SK-MEL-5 (cell line): ENCODE data around the gene SBF2. TPM values are rescaled to one million over a fixed set of nuclear protein-coding genes. Genes with fewer than 3 reads are reported as not detected.
A peak's percentile ranks its signal among the peaks of the same experiment; 100 is the strongest.

Experiments used
- DNase-seq: peaks from one replicate; pipeline ENCODE4 v3.0.0-alpha.2; 2016; ENCODE audit warnings: low read depth, low spot score
- in situ Hi-C: cut with HindIII; loops from 2 replicates; pipeline ENCODE4 v1.10.0; 2016; ENCODE audit warnings: low sequenced_read_pairs, high pct_unique_total_duplicates, low pct_unique_long_range_greater_than_20kb
- total RNA-seq: library from RNA; depleted of rRNA; stranded (reverse); fragments of >200 nt; shearing (Covaris generic); gene quantifications from 2 replicates; pipeline ENCODE4 v1.2.3, GENCODE V29; 2014

SBF2 gene
- total RNA-seq, 1 experiment from 2014 or later: 29.6 TPM

DNA sequence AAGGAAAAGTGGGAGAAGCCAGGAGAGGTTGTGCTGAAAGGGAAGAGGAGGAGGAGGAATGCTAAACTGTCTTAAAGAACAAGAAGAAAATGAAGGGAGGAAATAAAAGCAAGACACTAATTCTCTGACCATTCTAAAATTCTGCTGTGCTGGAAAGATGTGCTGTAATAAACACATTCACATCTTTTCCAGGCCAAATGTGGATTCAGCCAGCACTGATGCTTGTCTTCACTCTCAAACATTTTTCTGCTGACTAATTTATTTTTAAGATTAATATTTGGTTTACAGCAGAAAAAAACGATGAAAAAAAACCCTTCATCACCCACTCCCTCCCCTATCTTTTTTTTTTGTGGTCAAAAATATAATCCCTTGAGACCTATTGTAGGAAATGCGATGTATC lies 406.5 kb downstream of the SBF2 start:
- DNase-seq: no peak
- in situ Hi-C loops: no loop called here

DNA sequence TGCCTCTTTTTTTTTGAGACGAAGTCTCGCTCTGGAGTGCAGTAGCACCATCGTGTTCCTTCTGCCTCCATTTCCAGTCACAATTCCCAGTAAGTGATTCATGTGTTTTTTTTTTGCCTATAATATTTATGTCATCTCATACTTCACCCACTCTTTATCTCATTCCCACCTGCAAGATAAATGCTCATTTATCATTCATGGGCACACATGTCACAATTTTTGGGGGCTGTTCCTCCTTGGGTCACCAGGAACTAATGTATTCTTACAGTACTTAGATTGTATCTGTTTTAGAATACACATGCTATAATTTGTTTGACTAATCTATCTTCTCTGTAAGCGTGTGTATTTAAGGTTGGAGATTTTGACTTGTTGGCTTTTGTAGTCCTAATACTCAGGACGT lies 407.4 kb downstream of the SBF2 start:
- DNase-seq: no peak
- in situ Hi-C loops: no loop called here

DNA sequence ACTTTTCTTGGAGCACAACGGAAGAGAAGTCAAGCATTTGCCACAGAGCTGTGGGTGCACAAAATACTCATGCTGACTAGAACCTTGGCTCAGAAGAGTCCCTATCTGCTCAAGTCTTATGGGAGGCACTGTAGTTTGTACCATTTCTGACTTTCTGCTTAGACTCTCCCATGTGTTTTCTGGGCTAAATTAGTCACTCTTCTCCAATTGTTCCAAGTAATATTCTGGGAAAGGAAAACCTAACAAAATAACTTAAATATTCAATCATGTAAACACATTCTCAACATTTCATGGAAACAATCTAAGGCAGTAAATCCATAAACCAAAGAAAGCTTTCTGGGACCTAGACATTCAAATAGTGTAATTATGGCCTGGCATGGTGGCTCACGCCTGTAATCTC lies 409.4 kb downstream of the SBF2 start:
- DNase-seq: no peak
- in situ Hi-C loops: no loop called here

DNA sequence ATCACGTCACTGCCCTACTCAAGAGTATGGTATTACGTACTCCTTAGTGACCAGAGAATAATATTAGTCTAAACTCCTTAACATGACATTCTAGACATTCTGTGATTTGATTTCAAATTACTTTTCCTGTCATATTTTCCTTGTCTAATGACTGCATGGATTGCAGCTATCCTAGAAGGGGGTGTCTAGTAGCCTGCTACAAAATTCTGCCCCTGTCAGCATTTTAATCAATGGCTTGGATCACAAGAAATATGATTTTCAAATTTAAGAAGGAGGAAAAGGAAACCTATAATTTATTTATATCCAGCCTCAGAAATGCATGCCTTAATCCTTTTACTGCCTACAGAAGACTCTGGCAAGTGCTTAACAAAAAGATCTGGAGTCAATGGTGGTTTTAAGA lies 413.4 kb downstream of the SBF2 start:
- DNase-seq: no peak
- in situ Hi-C loops: no loop called here

DNA sequence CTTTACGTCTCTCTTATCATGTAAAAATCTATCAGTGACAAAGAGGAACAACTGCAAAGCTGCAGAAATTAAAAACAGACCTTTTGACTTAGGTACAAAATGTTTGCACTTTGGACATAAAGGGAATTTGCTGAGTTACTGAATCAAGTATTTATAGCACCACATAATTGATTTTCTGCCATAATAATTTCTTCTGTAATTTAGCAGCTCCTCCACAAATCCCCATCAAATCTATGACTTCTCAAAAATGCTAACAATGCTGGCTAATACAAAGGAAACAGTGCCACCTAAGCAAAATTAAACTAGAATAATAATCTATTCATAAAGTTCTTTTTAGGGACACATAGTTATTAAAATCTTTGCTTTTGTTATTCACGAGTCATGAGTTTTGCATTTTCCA lies 415.1 kb downstream of the SBF2 start:
- in situ Hi-C loops: no loop called here
- DNase-seq: no peak

DNA sequence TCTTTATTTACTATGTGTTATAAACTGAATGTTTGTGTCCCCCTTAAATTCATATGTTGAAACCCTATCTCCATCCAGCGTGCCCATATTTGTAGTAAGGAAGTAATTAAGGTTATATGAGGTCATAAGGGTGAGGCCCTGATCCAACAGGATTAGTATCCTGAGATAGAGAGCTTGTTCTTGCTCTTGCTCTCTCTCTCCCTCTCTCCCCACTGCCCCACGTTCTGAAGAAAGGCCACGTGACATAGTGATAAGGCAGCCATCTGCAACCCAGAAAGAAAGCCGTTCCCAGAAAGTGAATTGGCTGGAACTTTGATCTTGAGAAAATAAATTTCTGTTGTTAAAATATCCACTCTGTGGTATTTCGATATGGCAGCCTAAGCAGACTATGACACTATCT lies 417.7 kb downstream of the SBF2 start:
- no peak for DNase-seq
- in situ Hi-C loops: no loop called here

DNA sequence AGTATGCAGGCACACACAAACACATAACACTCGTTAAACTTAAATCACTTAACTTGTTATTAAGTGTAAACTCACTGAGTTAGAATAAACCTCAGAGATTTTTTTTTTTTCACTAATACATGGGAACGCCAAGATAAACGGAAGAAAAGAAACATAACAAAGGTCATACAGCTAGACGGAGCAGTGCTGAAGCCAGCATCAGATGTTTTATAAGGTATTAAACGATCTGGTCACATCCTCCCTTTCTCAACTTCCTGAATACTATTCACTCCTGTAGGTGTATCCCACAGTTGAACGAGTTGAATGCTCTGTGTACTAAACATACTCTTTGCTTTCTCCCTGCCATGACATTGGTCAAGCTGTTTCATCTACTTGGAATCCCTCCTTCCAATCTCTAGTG lies 418.2 kb downstream of the SBF2 start:
- in situ Hi-C loops: no loop called here
- DNase-seq: no peak

DNA sequence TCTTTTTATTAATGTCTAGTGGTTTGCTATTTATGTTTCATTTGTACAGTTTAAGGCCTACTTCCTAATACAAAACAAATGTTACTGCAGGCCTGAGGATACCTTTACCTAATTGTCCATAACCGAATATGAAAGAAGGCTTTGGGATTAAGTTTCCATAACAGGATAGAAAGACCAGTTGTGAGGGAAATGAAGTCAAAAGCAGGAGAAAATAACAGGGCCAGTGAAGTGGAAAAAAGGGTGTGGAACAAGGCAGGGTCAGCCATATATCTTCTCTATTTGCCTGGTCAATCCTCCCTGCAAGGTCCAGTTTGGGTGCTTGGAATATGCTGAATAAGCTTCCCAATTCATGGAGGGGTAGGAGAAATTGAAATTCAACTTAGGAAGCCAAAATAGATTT lies 418.6 kb downstream of the SBF2 start:
- in situ Hi-C loops: no loop called here
- DNase-seq: no peak

DNA sequence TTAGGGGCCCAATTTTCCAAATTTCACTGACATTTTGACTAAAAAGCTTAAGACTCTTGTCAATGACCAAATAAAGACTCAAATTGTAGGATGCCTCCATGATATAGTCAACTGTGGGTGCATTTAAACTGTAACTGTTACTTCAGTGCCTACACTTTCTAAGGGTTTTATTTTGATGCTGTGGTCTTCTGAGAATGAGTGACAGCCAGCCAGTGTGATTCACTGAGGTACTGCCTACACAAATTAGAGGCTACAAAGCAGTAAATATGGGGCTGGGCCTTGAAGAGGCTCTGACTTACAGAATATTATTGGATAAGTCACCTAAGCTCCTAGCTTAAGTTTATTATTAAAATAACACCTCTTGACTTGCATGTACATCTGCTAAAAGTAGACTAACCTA lies 419.6 kb downstream of the SBF2 start:
- in situ Hi-C loops: no loop called here
- DNase-seq: no peak

DNA sequence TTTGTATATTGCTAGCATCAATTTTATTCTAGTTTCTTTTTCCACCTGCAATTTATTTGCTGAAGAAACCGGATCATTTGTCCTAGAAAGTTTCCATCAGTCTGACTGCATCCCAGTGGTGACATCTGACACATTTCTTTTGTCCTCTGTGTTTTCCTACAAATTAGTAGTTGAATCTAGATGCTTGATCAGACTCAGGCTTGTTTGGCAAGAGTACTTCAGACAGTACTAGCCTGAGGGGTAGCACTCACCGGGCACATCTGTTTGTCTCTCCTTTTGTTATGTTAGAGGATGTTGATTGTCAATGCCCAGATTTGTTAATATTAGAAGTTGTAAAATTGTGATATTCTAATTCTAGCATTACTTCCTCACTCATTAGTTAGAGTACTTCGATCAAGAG lies 425.4 kb downstream of the SBF2 start:
- in situ Hi-C loops: no loop called here
- DNase-seq: no peak

DNA sequence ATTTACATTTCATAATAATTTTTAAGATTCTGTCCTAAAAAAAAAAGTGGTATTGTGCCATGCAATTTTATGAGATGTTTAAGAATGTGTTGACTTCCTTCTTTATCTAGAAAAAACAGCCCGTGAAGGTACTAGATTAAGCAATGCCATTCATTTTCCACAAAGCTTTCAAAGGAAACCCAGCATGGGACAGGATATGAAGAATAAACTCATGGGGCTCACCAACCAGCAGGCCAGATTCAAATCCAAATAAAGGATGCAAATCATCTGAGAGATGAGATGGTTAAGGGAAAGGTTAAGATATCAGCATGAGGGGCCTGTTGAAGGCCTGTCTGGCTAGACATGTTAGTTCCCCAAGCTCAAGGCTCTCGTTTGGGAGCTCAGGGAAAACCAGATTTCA lies 431.0 kb downstream of the SBF2 start:
- in situ Hi-C loops: no loop called here

DNA sequence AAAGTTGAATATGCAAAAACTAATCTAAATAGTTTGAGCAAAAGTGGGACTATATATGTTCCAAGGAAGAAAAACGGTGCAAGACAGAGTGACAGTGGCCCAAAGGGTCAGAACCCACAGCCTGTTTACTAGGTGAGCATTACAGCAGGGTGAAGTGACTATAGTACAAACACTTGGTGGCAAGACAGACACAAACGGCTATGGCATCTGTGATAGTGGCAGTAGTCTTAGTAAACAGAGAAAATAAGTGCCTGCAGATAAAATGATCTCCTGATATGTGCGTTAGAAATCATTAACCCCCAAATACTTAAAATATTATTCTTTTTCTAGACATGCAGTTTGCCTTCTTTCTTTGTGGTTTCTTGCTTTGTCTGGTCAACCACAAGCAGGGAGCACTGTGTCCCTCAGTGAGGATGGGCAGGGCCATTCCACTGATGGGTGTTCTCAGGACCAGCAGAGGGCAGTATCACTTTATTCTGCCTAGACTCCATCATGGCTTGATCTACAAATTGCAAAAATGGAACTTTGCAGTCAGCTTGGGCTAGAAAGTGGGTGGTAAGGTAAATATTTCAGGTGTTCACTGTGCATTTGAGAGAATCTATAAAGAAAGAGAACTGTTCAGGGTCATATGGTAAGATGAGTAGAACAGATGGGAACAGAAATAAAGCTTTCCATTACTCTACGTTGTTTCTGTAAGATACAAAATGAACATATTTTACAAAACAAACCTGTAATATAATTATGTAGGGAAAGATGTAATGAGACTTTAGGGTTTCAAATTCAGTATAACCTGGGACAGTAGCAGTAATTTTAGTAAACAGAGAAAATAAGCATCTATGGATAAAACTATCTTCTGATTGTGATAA lies 431.9 kb downstream of the SBF2 start:
- in situ Hi-C loops: no loop called here
- DNase-seq: peak; percentile 88

More for the DNA sequence above, 431.0 kb downstream of the SBF2 start:
- DNase-seq: peak; percentile 75

DNA sequence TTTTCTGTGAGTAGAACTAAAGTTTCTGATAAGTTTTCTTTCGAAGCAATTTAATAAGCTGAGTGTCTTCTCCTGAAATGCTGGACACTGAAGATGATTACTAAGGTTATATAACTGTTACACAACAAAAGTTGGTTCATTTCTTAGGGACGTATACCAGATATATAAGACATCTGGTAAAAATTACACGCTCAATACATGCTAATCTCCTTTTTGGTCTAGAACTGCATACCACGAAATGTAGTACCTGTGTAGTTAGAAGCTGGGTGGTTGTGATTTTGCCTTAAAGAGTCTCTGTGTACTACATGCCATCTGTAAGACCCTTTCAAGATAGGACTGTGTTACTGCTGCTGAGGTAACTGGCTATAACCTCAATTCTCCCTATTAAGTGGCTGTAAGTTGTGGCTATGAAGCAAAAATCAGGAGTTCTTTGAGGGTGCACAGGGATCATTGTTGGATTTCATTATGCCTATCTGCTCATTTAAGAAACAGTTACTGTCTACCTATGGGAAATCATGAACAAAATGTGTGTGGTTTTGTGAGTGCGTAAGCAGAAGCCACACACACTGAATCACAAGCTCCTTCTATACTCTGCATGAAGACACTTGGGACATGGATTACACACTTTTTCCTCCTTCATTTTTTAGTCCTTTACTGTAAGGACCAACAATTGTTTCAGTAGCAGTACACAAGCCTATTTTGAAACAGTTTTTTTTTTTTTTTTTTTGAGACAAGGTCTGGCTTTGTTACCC lies 434.3 kb downstream of the SBF2 start:
- peak; percentile 83 for DNase-seq
- in situ Hi-C loops: no loop called here

DNA sequence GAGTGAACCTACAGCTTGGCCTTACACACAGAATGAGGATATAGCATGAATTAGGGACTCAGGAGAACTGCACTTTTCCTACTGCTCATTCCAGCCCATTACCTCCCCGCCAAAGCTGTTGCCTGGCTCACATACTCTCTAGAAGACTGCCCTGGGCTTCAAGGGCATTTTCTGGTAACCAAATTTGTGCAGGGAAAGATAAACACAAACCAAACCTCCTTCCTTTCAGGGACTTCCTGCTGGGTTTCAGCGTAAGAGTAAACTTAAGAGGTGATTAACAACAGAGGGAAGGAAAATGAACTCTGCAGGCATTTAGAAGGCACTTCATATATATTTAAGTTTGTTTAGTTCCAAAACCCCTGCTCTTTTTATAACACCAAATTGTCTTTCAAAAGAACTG lies 435.2 kb downstream of the SBF2 start:
- in situ Hi-C loops: no loop called here
- no peak for DNase-seq

DNA sequence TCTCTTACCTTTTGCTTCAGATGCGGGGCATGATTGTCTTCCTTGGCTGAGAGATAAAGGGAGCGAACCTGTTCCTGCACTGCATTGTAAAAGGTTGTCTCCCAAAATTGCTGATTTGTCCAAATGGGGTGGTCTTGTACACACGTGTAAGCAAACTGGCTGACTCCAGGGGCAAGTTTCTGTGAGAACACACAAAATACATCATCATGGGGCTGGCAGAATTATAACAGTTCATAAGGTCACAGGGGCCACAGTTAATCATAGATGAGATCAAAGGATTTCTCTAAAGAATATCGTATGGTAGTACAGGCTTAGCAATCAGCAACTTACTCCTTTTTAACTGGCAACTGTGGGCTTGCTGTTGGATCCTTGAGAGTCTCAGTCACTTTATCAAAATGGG lies 435.8 kb downstream of the SBF2 start:
- in situ Hi-C loops: no loop called here
- no peak for DNase-seq

DNA sequence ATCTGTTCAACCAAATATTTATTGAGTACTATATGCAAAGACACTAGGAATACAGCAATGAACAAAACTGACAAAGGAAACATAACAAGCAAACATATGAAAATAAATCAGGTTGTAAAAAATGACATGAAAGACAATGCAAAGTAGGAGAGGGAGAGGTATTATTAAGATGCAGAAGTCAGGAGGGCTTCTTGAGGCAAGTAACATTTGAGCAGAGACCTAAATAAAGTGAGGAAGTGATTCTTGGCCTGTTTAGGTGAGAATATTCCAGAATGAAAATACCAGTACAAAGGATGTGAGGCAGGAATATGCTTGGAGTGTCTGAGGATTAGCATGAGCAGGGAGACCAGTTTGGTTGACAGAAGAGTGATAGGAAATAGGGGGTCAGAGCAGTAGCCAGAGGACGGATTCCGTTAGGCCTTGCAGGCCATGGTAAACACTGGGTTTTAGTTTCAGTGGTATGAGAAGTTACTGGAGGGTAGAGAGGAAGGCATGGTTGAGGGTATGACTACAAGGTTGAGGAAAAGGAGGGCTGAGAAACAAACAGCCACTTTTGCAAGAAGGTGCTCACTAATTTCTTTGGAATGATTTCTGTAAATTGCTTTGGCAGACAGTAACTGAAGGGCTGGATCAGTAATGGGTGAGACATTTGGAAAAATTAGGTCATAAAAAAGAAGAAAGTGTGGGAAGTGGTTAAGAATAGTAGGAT lies 438.3 kb downstream of the SBF2 start:
- in situ Hi-C loops: no loop called here
- DNase-seq: no peak

DNA sequence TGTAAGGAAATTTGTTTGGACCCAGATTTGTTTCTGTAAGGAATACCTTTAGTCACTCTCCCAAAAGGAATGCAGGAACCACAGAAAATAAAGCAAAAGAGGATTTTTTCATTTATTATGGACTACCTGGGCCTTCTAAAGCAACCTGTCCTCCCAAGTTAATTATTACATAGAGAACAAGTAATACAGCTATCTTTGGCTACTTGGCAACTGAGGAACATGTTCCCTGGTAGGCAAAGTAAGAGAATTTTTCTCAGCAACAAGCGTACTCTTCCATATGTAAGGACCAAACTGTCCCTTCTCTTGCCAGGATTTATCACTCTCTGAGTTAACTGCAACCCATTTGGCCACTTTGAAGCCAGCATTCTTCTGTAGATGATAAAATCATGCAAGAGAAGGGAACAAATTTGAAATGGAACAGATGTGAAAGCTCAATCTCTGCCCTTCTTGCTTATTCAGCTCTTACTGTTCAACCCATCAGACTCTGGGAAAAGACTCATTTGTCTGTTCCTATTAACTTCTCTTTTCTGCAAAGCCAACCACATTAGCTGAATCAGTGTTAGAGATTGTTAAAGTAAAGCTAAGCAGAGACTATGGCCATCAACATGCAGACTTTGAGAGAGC lies 440.0 kb downstream of the SBF2 start:
- in situ Hi-C loops: no loop called here
- no peak for DNase-seq

DNA sequence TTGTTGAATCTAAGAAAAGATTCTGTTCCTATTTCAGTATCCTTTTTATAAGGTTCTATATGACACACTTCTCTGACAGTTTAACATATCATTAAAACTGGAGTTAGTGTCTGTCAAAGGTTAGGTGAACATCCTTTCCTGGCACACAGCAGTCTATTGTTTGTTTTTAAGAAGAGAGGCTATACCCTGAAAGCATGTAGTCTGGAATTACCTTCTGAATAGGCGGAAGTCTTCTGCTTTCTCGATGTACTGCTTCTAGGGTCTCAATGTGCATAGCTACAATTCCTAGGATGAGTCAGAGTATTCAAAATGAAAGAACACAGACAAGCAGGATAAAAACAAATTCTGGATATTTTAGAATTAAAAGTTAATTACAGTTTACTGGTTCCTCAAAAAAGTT lies 441.6 kb downstream of the SBF2 start:
- no peak for DNase-seq
- in situ Hi-C loops: no loop called here
